GM21717 (cell line): ENCODE results near the gene LRRC1.
A peak's percentile ranks its signal among the peaks of the same experiment; 100 is the strongest.
"Not testable (repeated sequence)": the region's sequence is repeated elsewhere in the genome, so short reads cannot be mapped to it uniquely, and the experiment has no call there.

Experiments
- ATAC-seq: cut with Tn5 transposase; IDR thresholded peaks from one replicate; pipeline ENCODE4 v1.9.1; 2021; ENCODE audit warnings: mild to moderate bottlenecking, moderate library complexity; ENCODE audit not compliant: unreplicated experiment

Gene LRRC1

DNA sequence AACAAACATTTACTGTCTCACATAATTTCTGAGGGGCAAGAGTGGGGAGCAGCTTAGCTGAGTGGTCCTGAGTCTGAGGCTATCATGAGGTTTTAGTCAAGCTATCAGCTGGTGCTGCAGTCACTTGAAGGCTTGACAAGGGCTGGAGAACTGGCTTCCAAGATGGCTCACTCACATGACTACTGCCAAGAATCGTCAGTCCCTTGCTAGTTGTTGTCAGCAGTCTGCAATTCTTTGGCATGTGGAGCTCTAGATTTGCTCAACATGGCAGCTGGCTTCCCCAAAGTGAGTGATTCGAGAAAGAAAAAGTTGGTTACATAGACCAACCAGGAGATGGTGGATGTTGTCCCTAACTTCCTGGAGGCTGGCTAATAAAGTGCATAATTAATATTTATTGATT, 2.8 kb upstream of the LRRC1 start:
- ATAC-seq = no peak

DNA sequence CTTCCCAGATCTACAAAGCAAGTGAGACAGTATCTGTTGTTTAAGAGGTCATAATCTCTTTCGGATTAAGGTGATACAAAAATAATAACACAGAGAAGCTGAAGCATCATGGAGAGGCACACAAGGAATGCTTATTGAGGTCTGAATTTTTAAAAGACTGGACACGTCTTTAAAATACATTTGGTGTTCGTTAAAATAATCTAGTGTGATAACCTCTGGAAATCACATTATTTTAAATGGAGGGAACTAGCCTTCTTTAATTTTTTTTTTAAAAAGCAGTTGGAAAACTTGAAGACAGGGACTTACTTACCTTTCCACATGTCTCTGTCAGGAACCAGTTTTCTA, 1.9 kb upstream of the LRRC1 start:
- no peak for ATAC-seq

DNA sequence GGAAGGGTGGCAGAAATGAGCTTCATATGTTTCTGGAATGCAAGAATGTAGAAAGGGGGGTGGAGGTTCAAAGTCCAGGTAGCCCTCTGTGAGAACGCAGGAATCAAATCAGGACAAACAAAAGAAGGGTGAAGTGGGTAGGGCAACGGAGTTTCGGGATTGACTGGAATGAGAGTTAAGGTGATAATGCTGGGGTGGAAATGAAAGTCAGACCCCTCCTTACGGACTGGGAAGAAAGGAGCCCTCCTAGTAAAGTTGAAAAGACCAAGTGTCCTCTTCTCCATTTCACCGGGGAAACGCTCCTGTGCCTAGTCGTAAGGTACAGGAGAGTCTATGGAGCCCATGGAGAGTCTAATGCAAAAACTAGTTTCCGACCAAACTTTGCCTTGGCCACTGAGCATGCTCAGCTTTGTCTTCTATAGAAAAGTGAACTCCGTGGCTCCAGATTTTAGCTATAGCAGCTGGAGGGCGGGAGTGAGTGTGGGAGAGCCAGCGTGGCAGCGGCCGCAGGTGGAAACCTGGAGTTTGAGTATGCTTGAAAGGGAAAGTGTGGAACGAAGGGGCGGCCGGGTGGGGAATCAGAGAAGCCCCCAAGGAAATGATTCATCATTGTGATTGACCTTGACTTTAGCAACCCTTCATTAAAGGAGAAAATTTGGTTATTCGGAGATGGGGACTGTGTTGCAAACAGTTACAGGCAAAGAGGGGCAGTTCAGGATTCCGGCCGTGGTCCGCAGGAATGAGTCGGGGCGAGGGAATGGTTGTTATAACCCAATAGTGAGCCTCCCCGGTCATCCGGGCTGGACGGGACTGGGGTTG, 1.3 kb upstream of the LRRC1 start:
- peak; percentile 22 for ATAC-seq

- peak; percentile 53 for ATAC-seq
These were observed 577 bp upstream of the LRRC1 start for GRCh38 chr6:53794137-53794719.

- peak; percentile 12 for ATAC-seq
These were observed 516 bp downstream of the LRRC1 start for GRCh38 chr6:53795340-53795701.

GRCh38 chr6:53795702-53796450, 1.1 kb downstream of the LRRC1 start:
- no peak for ATAC-seq

DNA sequence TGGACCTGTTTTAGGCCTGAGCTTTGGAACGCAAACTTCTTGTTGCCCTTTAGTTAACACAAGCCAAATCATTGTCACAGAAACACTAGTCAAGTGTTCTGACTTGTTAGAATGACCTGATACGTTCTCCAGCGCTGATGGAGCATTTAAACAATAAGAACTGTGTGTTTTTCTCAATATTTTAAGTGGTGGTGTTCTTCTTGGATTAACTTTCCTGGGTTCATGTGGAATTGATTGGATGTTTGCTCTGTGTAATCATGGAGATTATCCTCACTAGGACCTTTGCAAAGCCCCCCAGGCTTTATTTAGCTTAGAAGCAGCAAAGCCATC, 1.6 kb downstream of the LRRC1 start:
- no peak for ATAC-seq

- ATAC-seq = no peak
These were observed 2.0 kb downstream of the LRRC1 start for GRCh38 chr6:53796791-53797190.

GRCh38 chr6:53797304-53797703, 2.5 kb downstream of the LRRC1 start:
- no peak for ATAC-seq

- ATAC-seq = no peak
These were observed 4.5 kb downstream of the LRRC1 start for GRCh38 chr6:53799340-53799739.

- no peak for ATAC-seq
These were observed 6.2 kb downstream of the LRRC1 start for GRCh38 chr6:53801022-53801421.

- ATAC-seq = no peak
These were observed 7.8 kb downstream of the LRRC1 start for GRCh38 chr6:53802582-53802981.

- no peak for ATAC-seq
These were observed 8.5 kb downstream of the LRRC1 start for GRCh38 chr6:53803081-53803860.

- ATAC-seq = no peak
These were observed 10.2 kb downstream of the LRRC1 start for GRCh38 chr6:53805016-53805415.

- no peak for ATAC-seq
These were observed 10.9 kb downstream of the LRRC1 start for GRCh38 chr6:53805725-53806124.

DNA sequence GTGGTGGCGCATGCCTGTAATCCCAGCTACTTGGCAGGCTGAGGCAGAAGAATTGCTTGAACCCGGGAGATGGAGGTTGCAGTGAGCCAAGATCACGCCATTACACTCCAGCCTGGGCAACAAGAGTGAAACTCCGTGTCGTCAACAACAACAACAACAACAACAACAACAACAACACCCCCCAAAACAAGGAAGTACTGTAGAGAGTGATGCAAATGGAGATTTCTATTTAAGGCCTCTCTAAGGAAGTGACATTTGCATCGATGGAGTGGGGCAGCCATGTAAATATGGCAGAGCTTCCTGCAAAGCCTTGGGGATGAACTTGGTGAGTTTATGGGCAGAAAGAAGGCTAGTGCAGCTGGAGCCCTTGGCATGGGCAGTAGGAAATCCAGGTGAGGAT, 12.8 kb downstream of the LRRC1 start:
- ATAC-seq = not testable (repeated sequence)

DNA sequence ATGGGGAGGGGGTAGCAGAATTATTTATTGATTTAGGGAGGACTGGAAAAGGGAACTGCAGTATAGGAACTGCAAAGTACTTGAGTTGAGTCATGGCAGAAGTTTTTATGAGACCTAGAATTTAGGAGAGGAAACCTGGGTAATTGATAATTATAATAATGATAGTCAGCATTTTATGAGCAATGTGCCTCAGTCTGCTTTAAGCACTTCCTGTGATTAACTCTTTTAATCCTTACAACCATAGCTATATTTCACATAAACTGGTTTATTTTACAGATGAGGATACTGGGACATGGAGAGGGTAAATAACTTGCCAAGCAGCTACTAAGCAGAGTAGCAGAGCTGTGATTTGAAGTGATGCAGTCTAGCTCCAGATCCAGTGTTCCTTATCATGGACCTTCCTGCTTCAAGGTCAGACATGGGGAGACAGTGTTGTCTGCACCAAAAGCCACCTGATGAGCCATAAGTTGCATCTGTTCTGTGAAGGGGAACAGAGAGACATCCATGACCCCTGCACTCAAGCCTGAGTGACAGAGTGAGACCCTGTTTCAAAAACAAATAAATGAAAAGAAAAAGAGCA, 13.6 kb downstream of the LRRC1 start:
- ATAC-seq = no peak

- no peak for ATAC-seq
These were observed 14.9 kb downstream of the LRRC1 start for GRCh38 chr6:53809691-53810090.

DNA sequence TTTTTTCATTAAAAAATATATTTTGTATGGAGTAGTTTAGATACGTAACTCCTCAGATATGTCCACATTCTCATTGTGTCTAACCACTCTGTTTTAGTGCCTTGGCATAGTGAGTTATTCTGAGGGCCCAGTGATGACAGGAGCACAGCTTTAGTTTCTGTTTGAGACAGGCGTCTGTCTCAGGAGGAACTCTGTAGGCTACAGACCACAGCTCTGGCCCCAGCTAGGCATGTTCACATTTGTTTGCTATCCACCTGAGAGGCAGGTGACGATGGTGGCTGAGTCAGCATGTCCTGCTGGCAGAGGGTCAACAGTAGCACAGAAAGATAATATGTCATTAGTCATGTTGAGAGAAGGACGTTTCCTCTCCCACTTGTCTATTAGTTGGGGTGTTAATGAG, 16.3 kb downstream of the LRRC1 start:
- ATAC-seq = peak; percentile 94

DNA sequence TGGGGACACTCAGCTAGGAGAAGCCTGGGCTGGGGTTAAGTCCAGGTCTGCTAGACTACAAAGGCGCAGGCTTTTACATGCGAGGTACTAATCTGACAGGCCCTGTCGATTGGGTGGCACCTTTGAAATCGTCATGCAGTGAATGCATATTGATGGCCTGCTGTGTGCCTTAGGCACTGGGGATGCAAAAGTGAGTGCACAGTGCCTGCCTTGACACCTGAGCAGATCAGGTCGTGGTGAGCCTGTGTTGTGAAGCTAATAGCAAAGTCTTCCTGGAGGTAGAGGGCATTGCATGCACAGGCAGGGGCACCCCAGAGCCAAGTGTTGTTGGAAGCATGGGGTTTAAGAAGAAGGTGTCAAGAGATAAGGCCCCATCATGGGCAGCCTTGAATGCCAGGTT, 16.9 kb downstream of the LRRC1 start:
- ATAC-seq = no peak

GRCh38 chr6:53813096-53813495, 18.3 kb downstream of the LRRC1 start:
- ATAC-seq = no peak
